Measurements from ENCODE around the gene NUMB.
"Not testable (repeated sequence)": the region's sequence is repeated elsewhere in the genome, so short reads cannot be mapped to it uniquely, and the experiment has no call there.

Gene NUMB

GRCh38 chr14:73359445-73359844 lies 98.9 kb downstream of the NUMB start:
- no peak for DNase-seq (ENCODE audit: low read depth in 2 of 2)

GRCh38 chr14:73358187-73358586 lies 100.2 kb downstream of the NUMB start:
- DNase-seq (ENCODE audit: low read depth in 2 of 2): no peak

GRCh38 chr14:73349091-73349490 lies 109.3 kb downstream of the NUMB start:
- DNase-seq (ENCODE audit: low read depth in 2 of 2): not testable (repeated sequence)

GRCh38 chr14:73344319-73344718 lies 114.0 kb downstream of the NUMB start:
- no peak for DNase-seq (ENCODE audit: low read depth in 2 of 2)

GRCh38 chr14:73342670-73343069 lies 115.7 kb downstream of the NUMB start:
- no peak for DNase-seq (ENCODE audit: low read depth in 2 of 2)

- DNase-seq (ENCODE audit: low read depth in 2 of 2): no peak
These were observed 118.3 kb downstream of the NUMB start for GRCh38 chr14:73339846-73340595.

GRCh38 chr14:73339206-73339605 lies 119.1 kb downstream of the NUMB start:
- DNase-seq (ENCODE audit: low read depth in 2 of 2): no peak

GRCh38 chr14:73338551-73338950 lies 119.8 kb downstream of the NUMB start:
- no peak for DNase-seq (ENCODE audit: low read depth in 2 of 2)

- no peak for DNase-seq (ENCODE audit: low read depth in 2 of 2)
These were observed 125.3 kb downstream of the NUMB start for GRCh38 chr14:73333031-73333430.

- DNase-seq (ENCODE audit: low read depth in 2 of 2): no peak
These were observed 132.6 kb downstream of the NUMB start for GRCh38 chr14:73325630-73326299.

- DNase-seq (ENCODE audit: low read depth in 2 of 2): no peak
These were observed 133.3 kb downstream of the NUMB start for GRCh38 chr14:73325063-73325462.

GRCh38 chr14:73324533-73324932 lies 133.8 kb downstream of the NUMB start:
- no peak for DNase-seq (ENCODE audit: low read depth in 2 of 2)

- no peak for DNase-seq (ENCODE audit: low read depth in 2 of 2)
These were observed 134.4 kb downstream of the NUMB start for GRCh38 chr14:73323896-73324399.

- DNase-seq (ENCODE audit: low read depth in 2 of 2): no peak
These were observed 145.2 kb downstream of the NUMB start for GRCh38 chr14:73313151-73313550.

GRCh38 chr14:73312687-73313086 lies 145.7 kb downstream of the NUMB start:
- no peak for DNase-seq (ENCODE audit: low read depth in 2 of 2)

- DNase-seq (ENCODE audit: low read depth in 2 of 2): no peak
These were observed 146.7 kb downstream of the NUMB start for GRCh38 chr14:73311708-73312030.

- DNase-seq (ENCODE audit: low read depth in 2 of 2): not testable (repeated sequence)
These were observed 149.1 kb downstream of the NUMB start for GRCh38 chr14:73309207-73309606.

- no peak for DNase-seq (ENCODE audit: low read depth in 2 of 2)
These were observed 151.1 kb downstream of the NUMB start for GRCh38 chr14:73307261-73307660.

GRCh38 chr14:73305499-73305898 lies 152.8 kb downstream of the NUMB start:
- DNase-seq (ENCODE audit: low read depth in 2 of 2): no peak

GRCh38 chr14:73295198-73295796 lies 163.0 kb downstream of the NUMB start:
- DNase-seq (ENCODE audit: low read depth in 2 of 2): no peak

- no peak for DNase-seq (ENCODE audit: low read depth in 2 of 2)
These were observed 164.3 kb downstream of the NUMB start for GRCh38 chr14:73293782-73294781.

GRCh38 chr14:73290279-73290678 lies 168.1 kb downstream of the NUMB start:
- DNase-seq (ENCODE audit: low read depth in 2 of 2): no peak

Measured in activated CD4-positive, alpha-beta T cell treated with anti-CD3 and anti-CD28 coated beads for 24 hours (primary cell).